IPS-15b (cell line): ENCODE data around the gene DUSP11.
"Not testable (repeated sequence)": the region's sequence is repeated elsewhere in the genome, so short reads cannot be mapped to it uniquely, and the experiment has no call there.

Experiments
- H3K27me3 ChIP-seq: one replicate; pipeline ENCODE4 v1.6.1; 2013; ENCODE audit warnings: low read length; ENCODE audit not compliant: control insufficient read depth, insufficient read depth
- H3K36me3 ChIP-seq: one replicate; pipeline ENCODE4 v1.6.1; 2013; ENCODE audit warnings: low read length; ENCODE audit not compliant: control insufficient read depth, insufficient read depth
- H3K4me1 ChIP-seq: one replicate; pipeline ENCODE4 v1.6.1; 2013; ENCODE audit warnings: mild to moderate bottlenecking, low read length; ENCODE audit not compliant: control insufficient read depth, insufficient read depth
- H3K4me3 ChIP-seq: one replicate; pipeline ENCODE4 v1.5.1; 2013; ENCODE audit warnings: low read depth, low read length
- H3K9ac ChIP-seq: one replicate; pipeline ENCODE4 v1.6.1; 2013; ENCODE audit warnings: low read depth, mild to moderate bottlenecking, low read length
- H3K9me3 ChIP-seq: one replicate; pipeline ENCODE4 v1.6.1; 2013; ENCODE audit warnings: mild to moderate bottlenecking, low read length; ENCODE audit not compliant: control insufficient read depth, insufficient read depth

DUSP11 gene

GRCh38 chr2:73766994-73767393 is 12.9 kb downstream of the DUSP11 start:
- H3K9ac ChIP-seq: no peak overlapping the region
- H3K4me1 ChIP-seq: no peaks in the 10 kb centered on the region
- H3K27me3 ChIP-seq: no peaks in the 10 kb centered on the region
- no peak overlapping the region for H3K4me3 ChIP-seq
- no peaks in the 10 kb centered on the region for H3K9me3 ChIP-seq
- H3K36me3 ChIP-seq: peaks cover 11% of the 10 kb centered on the region

- Histone ChIP-seq H3K9me3 (no peaks in the 10 kb centered on the region), H3K9ac (no peak overlapping the region), H3K27me3 (no peaks in the 10 kb centered on the region), H3K4me3 (no peak overlapping the region), H3K36me3 (peaks cover 11% of the 10 kb centered on the region), H3K4me1 (no peaks in the 10 kb centered on the region)
These were observed 13.6 kb downstream of the DUSP11 start for GRCh38 chr2:73766349-73766748.

- no peak overlapping the region for H3K4me3 ChIP-seq
- no peak overlapping the region for H3K9ac ChIP-seq
- no peaks in the 10 kb centered on the region for H3K4me1 ChIP-seq
- H3K27me3 ChIP-seq: no peaks in the 10 kb centered on the region
- peaks cover 12% of the 10 kb centered on the region for H3K36me3 ChIP-seq
- no peaks in the 10 kb centered on the region for H3K9me3 ChIP-seq
These were observed 15.0 kb downstream of the DUSP11 start for GRCh38 chr2:73764945-73765344.

GRCh38 chr2:73762571-73762970 is 17.3 kb downstream of the DUSP11 start:
- H3K27me3 ChIP-seq: no peaks in the 10 kb centered on the region
- H3K9ac ChIP-seq: no peak overlapping the region
- no peaks in the 10 kb centered on the region for H3K4me1 ChIP-seq
- no peaks in the 10 kb centered on the region for H3K9me3 ChIP-seq
- no peak overlapping the region for H3K4me3 ChIP-seq
- peaks cover 15% of the 10 kb centered on the region for H3K36me3 ChIP-seq

GRCh38 chr2:73759904-73760303 is 20.0 kb downstream of the DUSP11 start:
- peaks cover 12% of the 10 kb centered on the region for H3K36me3 ChIP-seq
- no peak overlapping the region for H3K4me3 ChIP-seq
- H3K9me3 ChIP-seq: no peaks in the 10 kb centered on the region
- no peaks in the 10 kb centered on the region for H3K4me1 ChIP-seq
- no peak overlapping the region for H3K9ac ChIP-seq
- no peaks in the 10 kb centered on the region for H3K27me3 ChIP-seq

- no peaks in the 10 kb centered on the region for H3K9me3 ChIP-seq
- H3K27me3 ChIP-seq: no peaks in the 10 kb centered on the region
- H3K9ac ChIP-seq: no peak overlapping the region
- H3K4me3 ChIP-seq: no peak overlapping the region
- no peaks in the 10 kb centered on the region for H3K4me1 ChIP-seq
- H3K36me3 ChIP-seq: peaks cover 10% of the 10 kb centered on the region
These were observed 20.6 kb downstream of the DUSP11 start for GRCh38 chr2:73759285-73759764.

- not testable (repeated sequence) for H3K9ac ChIP-seq, H3K36me3 ChIP-seq, H3K9me3 ChIP-seq, H3K27me3 ChIP-seq, H3K4me3 ChIP-seq, H3K4me1 ChIP-seq
These were observed 25.6 kb downstream of the DUSP11 start for GRCh38 chr2:73754332-73754731.

GRCh38 chr2:73749314-73749713 is 30.6 kb downstream of the DUSP11 start:
- no peak overlapping the region for H3K9ac ChIP-seq
- H3K27me3 ChIP-seq: no peaks in the 10 kb centered on the region
- H3K4me1 ChIP-seq: no peaks in the 10 kb centered on the region
- H3K9me3 ChIP-seq: no peaks in the 10 kb centered on the region
- H3K36me3 ChIP-seq: no peaks in the 10 kb centered on the region
- no peak overlapping the region for H3K4me3 ChIP-seq

- Histone ChIP-seq H3K36me3 (no peaks in the 10 kb centered on the region), H3K9ac (no peak overlapping the region), H3K4me1 (no peaks in the 10 kb centered on the region), H3K9me3 (no peaks in the 10 kb centered on the region), H3K27me3 (no peaks in the 10 kb centered on the region), H3K4me3 (no peak overlapping the region)
These were observed 33.1 kb downstream of the DUSP11 start for GRCh38 chr2:73746877-73747208.

GRCh38 chr2:73746015-73746876 is 33.7 kb downstream of the DUSP11 start:
- no peaks in the 10 kb centered on the region for H3K9me3 ChIP-seq
- H3K4me3 ChIP-seq: no peak overlapping the region
- no peak overlapping the region for H3K9ac ChIP-seq
- H3K36me3 ChIP-seq: no peaks in the 10 kb centered on the region
- no peaks in the 10 kb centered on the region for H3K4me1 ChIP-seq
- H3K27me3 ChIP-seq: peaks cover 2% of the 10 kb centered on the region

GRCh38 chr2:73740767-73741166 is 39.1 kb downstream of the DUSP11 start:
- Histone ChIP-seq H3K27me3 (peaks cover 24% of the 10 kb centered on the region), H3K9ac (no peak overlapping the region), H3K4me1 (no peaks in the 10 kb centered on the region), H3K36me3 (no peaks in the 10 kb centered on the region), H3K9me3 (no peaks in the 10 kb centered on the region), H3K4me3 (no peak overlapping the region)

GRCh38 chr2:73739101-73739500 is 40.8 kb downstream of the DUSP11 start:
- Histone ChIP-seq H3K9ac (no peak overlapping the region), H3K27me3 (peaks cover 24% of the 10 kb centered on the region), H3K4me1 (no peaks in the 10 kb centered on the region)

More at GRCh38 chr2:73739101-73739500, 40.8 kb downstream of the DUSP11 start:
- Histone ChIP-seq H3K9me3 (no peaks in the 10 kb centered on the region), H3K4me3 (no peak overlapping the region), H3K36me3 (no peaks in the 10 kb centered on the region)
